Endothelial cell of umbilical vein (primary cell): ENCODE data around the gene ABCA1. TPM values are rescaled to one million over a fixed set of nuclear protein-coding genes. Genes with fewer than 3 reads are reported as not detected.

Experiments used
- BruUV-seq: library from RNA; stranded (reverse); fragments of 400-500 nt; replicated peaks from 2 replicates; lab custom pipeline; 2021; lab: Mats Ljungman, UMichigan
- CTCF ChIA-PET: fragments of 300-600, 350-600 bp; sonication (Branson Sonifier 250); formaldehyde crosslinking; loops from one replicate; lab custom pipeline; 2021; ENCODE audit warnings: antibody characterized with exemption, inconsistent platforms; lab: Charles Lee
- POLR2A ChIA-PET: fragments of 300-600, 350-600 bp; sonication (Branson Sonifier 250); formaldehyde crosslinking; loops from one replicate; lab custom pipeline; 2021; ENCODE audit warnings: antibody characterized with exemption, inconsistent platforms; lab: Charles Lee
- DNase-seq: peaks from one replicate; pipeline ENCODE4 v3.0.0-alpha.2; 2011; ENCODE audit warnings: low read depth, low spot score
- FAIRE-seq: peaks from 2 replicates; lab custom pipeline; 2011; peaks lifted over from hg19 to GRCh38; lab: Jason Lieb, UNC
- H2AFZ ChIP-seq: 2 replicates; pipeline ENCODE4 v1.6.0; 2012; ENCODE audit warnings: low read depth, low read length, control low read depth, inconsistent platforms
- H3K27ac ChIP-seq: 2 replicates; pipeline ENCODE4 v1.5.1; 2011; ENCODE audit warnings: low read depth, mild to moderate bottlenecking, control low read depth, low read length, moderate library complexity; ENCODE audit not compliant: insufficient read depth
- H3K27me3 ChIP-seq, 2 experiments: 2 replicates each; pipeline versions ENCODE4 v1.6.0 to v1.6.1; 2011; ENCODE audit warnings: low read length in 2 of 2, mixed read lengths in 1 of 2; ENCODE audit not compliant: control insufficient read depth in 2 of 2, insufficient read depth in 2 of 2
- H3K36me3 ChIP-seq, 2 experiments: 2 replicates in 1 of 2; 3 replicates in 1 of 2; pipeline ENCODE4 v1.5.1; 2011; ENCODE audit warnings: low read length in 2 of 2, mild to moderate bottlenecking in 1 of 2, moderate library complexity in 1 of 2; ENCODE audit not compliant: control insufficient read depth in 2 of 2, insufficient read depth in 2 of 2; ENCODE audit errors: extremely low read depth in 1 of 2
- H3K4me1 ChIP-seq: 3 replicates; pipeline ENCODE4 v1.5.1; 2011; ENCODE audit warnings: mild to moderate bottlenecking, low read length; ENCODE audit not compliant: control insufficient read depth, insufficient read depth; ENCODE audit errors: extremely low read depth
- H3K4me2 ChIP-seq: 2 replicates; pipeline ENCODE4 v1.6.1; 2011; ENCODE audit warnings: low read length, control low read depth, mixed read lengths; ENCODE audit not compliant: insufficient read depth
- H3K4me3 ChIP-seq, 3 experiments: fragments of 200-600 bp in 1 of 3; sonication (generic), shearing (Covaris generic) in 1 of 3; replicated peaks in 1 of 3; 2 replicates each; pipeline ENCODE4 v1.5.1; 2011 to 2016; ENCODE audit warnings: control low read depth in 3 of 3, low read length in 3 of 3, mild to moderate bottlenecking in 2 of 3, inconsistent platforms in 1 of 3, low read depth in 1 of 3, moderate library complexity in 1 of 3; ENCODE audit not compliant: insufficient read depth in 1 of 3
- H3K79me2 ChIP-seq: 2 replicates; pipeline ENCODE4 v1.6.0; 2012; ENCODE audit warnings: low read length, inconsistent platforms; ENCODE audit not compliant: control insufficient read depth, insufficient read depth
- H3K9ac ChIP-seq: replicated peaks from 2 replicates; pipeline ENCODE3; 2011; ENCODE audit warnings: low read length, control low read depth; ENCODE audit not compliant: insufficient read depth; ENCODE audit errors: extremely low read depth
- H3K9me1 ChIP-seq: replicated peaks from 3 replicates; pipeline ENCODE4 v1.6.0; 2011; ENCODE audit warnings: mild to moderate bottlenecking, low read length; ENCODE audit not compliant: control insufficient read depth, insufficient read depth; ENCODE audit errors: extremely low read depth
- H3K9me3 ChIP-seq: replicated peaks from 2 replicates; pipeline ENCODE4 v1.5.1; 2012; ENCODE audit warnings: low read length, inconsistent platforms; ENCODE audit not compliant: control insufficient read depth, insufficient read depth
- H4K20me1 ChIP-seq: replicated peaks from 2 replicates; pipeline ENCODE3; 2011; ENCODE audit warnings: mild to moderate bottlenecking, low read length; ENCODE audit not compliant: control insufficient read depth, insufficient read depth; ENCODE audit errors: extremely low read depth
- CTCF ChIP-seq, 2 donors: IDR thresholded peaks; 1 replicate in 1 of 2; 2 replicates in 1 of 2; pipeline ENCODE4 v1.5.1; 2011; ENCODE audit warnings: low read length in 2 of 2, mild to moderate bottlenecking in 2 of 2, moderate library complexity in 2 of 2, control low read depth in 1 of 2, inconsistent platforms in 1 of 2, low read depth in 1 of 2; ENCODE audit not compliant: insufficient read depth in 1 of 2; ENCODE audit errors: extremely low read depth in 1 of 2
- EZH2 ChIP-seq: IDR thresholded peaks from 2 replicates; pipeline ENCODE4 v1.6.1; 2012; ENCODE audit warnings: borderline replicate concordance, low read depth, mild to moderate bottlenecking, moderate library complexity, low read length, inconsistent platforms; ENCODE audit not compliant: severe bottlenecking
- FOS ChIP-seq: IDR thresholded peaks from 2 replicates; pipeline ENCODE4 v1.6.1; 2011; ENCODE audit warnings: mild to moderate bottlenecking, low read length, moderate library complexity, borderline replicate concordance; ENCODE audit not compliant: insufficient read depth
- GATA2 ChIP-seq: IDR thresholded peaks from 2 replicates; pipeline ENCODE4 v1.7.0; 2011; ENCODE audit warnings: low read depth, mild to moderate bottlenecking, moderate library complexity, mixed read lengths, low read length; ENCODE audit not compliant: insufficient read length, insufficient read depth
- JUN ChIP-seq: IDR thresholded peaks from 2 replicates; pipeline ENCODE4 v1.6.1; 2011; ENCODE audit warnings: borderline replicate concordance, low read depth; ENCODE audit not compliant: insufficient read length, insufficient read depth
- MAX ChIP-seq: IDR thresholded peaks from 2 replicates; pipeline ENCODE4 v1.6.1; 2011; ENCODE audit not compliant: insufficient read depth, insufficient read length
- MYC ChIP-seq: IDR thresholded peaks from one replicate; pipeline ENCODE4 v1.6.1; 2011; ENCODE audit warnings: mild to moderate bottlenecking, low read depth, low read length
- POLR2A ChIP-seq: IDR thresholded peaks from 2 replicates; pipeline ENCODE4 v1.6.1; 2012; ENCODE audit warnings: low read depth, mild to moderate bottlenecking, control low read depth, low read length
- POLR2AphosphoS5 ChIP-seq: IDR thresholded peaks from 2 replicates; pipeline ENCODE4 v1.6.1; 2012; ENCODE audit warnings: low read depth, mild to moderate bottlenecking, control low read depth, low read length, moderate library complexity; ENCODE audit not compliant: insufficient read depth
- dilution Hi-C: fragments of 300-500 bp; cut with MboI; formaldehyde crosslinking; loops from one replicate; pipeline ENCODE4 v1.15.0; 2019; ENCODE audit warnings: low sequenced_read_pairs; ENCODE audit not compliant: extremely low pct_ligation_motif_present
- intact Hi-C: fragments of 100-400 bp; cut with micrococcal nuclease; formaldehyde crosslinking; loops from one replicate; pipeline ENCODE4 v1.10.0; 2022
- polyA plus RNA-seq, 4 experiments: library from polyadenylated mRNA; depleted of rRNA in 3 of 4; stranded (reverse) in 3 of 4; unstranded in 1 of 4; fragments of >200 nt; gene quantifications; 2 replicates each; pipeline versions ENCODE4 v1.2.1 to v1.2.3, GENCODE V29; 2011 to 2012; ENCODE audit warnings: missing spikeins in 1 of 4
- total RNA-seq: library from RNA; stranded (reverse); gene quantifications from 2 replicates; pipeline ENCODE4 v1.2.3, GENCODE V29; 2021

ABCA1 gene
- total and polyA plus RNA-seq, 2 donors (not counting 3 experiments of a cell fraction or from before 2014, with no cell fraction given) = 2.4 to 9.8 TPM

GRCh38 chr9:104971511-104971910, 43.6 kb upstream of the ABCA1 start:
- Histone ChIP-seq H3K27ac (no peak overlapping the region), H3K27me3 (peaks cover 3 to 5% of the 10 kb centered on the region in 2 experiments), H3K4me2 (no peak overlapping the region), H3K9me3 (no peaks in the 10 kb centered on the region), H3K9ac (no peak overlapping the region), H3K36me3 (no peaks in the 10 kb centered on the region), H4K20me1 (no peaks in the 10 kb centered on the region), H2AFZ (no peak overlapping the region), H3K79me2 (no peaks in the 10 kb centered on the region), H3K9me1 (no peaks in the 10 kb centered on the region), H3K4me3 (no peak overlapping the region), H3K4me1 (peaks cover 6% of the 10 kb centered on the region)
- POLR2A ChIA-PET = no interaction called here
- intact Hi-C loops (no loop called here), dilution Hi-C loops (no loop called here)
- FAIRE-seq = no peak
- CTCF ChIA-PET = interaction anchor here (0.6 kb wide), 2 partner anchors 56 to 130 kb away, joined by 3 to 4 read pairs; no protein-coding TSS in a partner anchor
- no peak for DNase-seq
- BruUV-seq = no TSS peak
- no peak for TF ChIP-seq FOS
- TF ChIP-seq EZH2 = no peak
- no peak for TF ChIP-seq CTCF (IDR thresholded peaks at IDR 0.05; ENCODE audit: extremely low read depth in 1 of 2, insufficient read depth in 1 of 2, low read depth in 1 of 2, low read length in 2 of 2)
- no peak for TF ChIP-seq MYC
- TF ChIP-seq POLR2AphosphoS5 = no peak
- TF ChIP-seq MAX = no peak
- no peak for TF ChIP-seq JUN
- TF ChIP-seq POLR2A = no peak
- TF ChIP-seq GATA2 = no peak
